H9 (cell line): ENCODE measurements around the gene CAMK2B. TPM values are rescaled to one million over a fixed set of nuclear protein-coding genes. Genes with fewer than 3 reads are reported as not detected.

Source experiments
- DNase-seq: peaks from one replicate; pipeline ENCODE4 v3.0.0-alpha.2; 2017
- H2AFZ ChIP-seq: one replicate; pipeline ENCODE4 v1.6.1; 2013; ENCODE audit warnings: mild to moderate bottlenecking, low read length, control low read depth, moderate library complexity
- H2AK5ac ChIP-seq: 2 replicates; pipeline ENCODE4 v1.6.1; 2013; ENCODE audit warnings: low read length, control low read depth, mixed read lengths; ENCODE audit not compliant: insufficient read length
- H2BK120ac ChIP-seq: one replicate; pipeline ENCODE4 v1.6.1; 2013; ENCODE audit warnings: low read depth, mild to moderate bottlenecking, low read length, control low read depth, inconsistent platforms; ENCODE audit not compliant: poor library complexity, severe bottlenecking
- H2BK12ac ChIP-seq: 2 replicates; pipeline ENCODE4 v1.6.1; 2013; ENCODE audit warnings: low read length, control low read depth, mixed read lengths, low read depth; ENCODE audit not compliant: insufficient read length
- H2BK15ac ChIP-seq: 2 replicates; pipeline ENCODE4 v1.6.1; 2013; ENCODE audit warnings: low read depth, low read length, control low read depth
- H2BK20ac ChIP-seq: one replicate; pipeline ENCODE4 v1.6.1; 2013; ENCODE audit warnings: low read depth, mild to moderate bottlenecking, low read length, control low read depth, inconsistent platforms; ENCODE audit not compliant: poor library complexity, severe bottlenecking
- H2BK5ac ChIP-seq: 2 replicates; pipeline ENCODE4 v1.6.1; 2013; ENCODE audit warnings: low read length, control low read depth, mixed read lengths; ENCODE audit not compliant: insufficient read length
- H3K14ac ChIP-seq: 2 replicates; pipeline ENCODE4 v1.6.1; 2013; ENCODE audit warnings: low read length, control low read depth; ENCODE audit not compliant: insufficient read depth
- H3K18ac ChIP-seq: 2 replicates; pipeline ENCODE4 v1.6.1; 2013; ENCODE audit warnings: low read depth, mild to moderate bottlenecking, mixed read lengths, low read length, control low read depth; ENCODE audit not compliant: insufficient read length
- H3K23ac ChIP-seq: 2 replicates; pipeline ENCODE4 v1.6.1; 2013; ENCODE audit warnings: low read length, control low read depth, mixed read lengths, low read depth; ENCODE audit not compliant: insufficient read length
- H3K23me2 ChIP-seq: 2 replicates; pipeline ENCODE4 v1.6.1; 2013; ENCODE audit warnings: low read depth, mild to moderate bottlenecking, mixed read lengths, low read length, control low read depth; ENCODE audit not compliant: insufficient read length, poor library complexity, severe bottlenecking
- H3K27ac ChIP-seq: 2 replicates; pipeline ENCODE4 v1.5.1; 2013; ENCODE audit warnings: low read length, control low read depth, mixed read lengths, low read depth; ENCODE audit not compliant: insufficient read length
- H3K27me3 ChIP-seq: 2 replicates; pipeline ENCODE4 v1.6.1; 2013; ENCODE audit warnings: low read length, control low read depth, inconsistent platforms; ENCODE audit not compliant: insufficient read depth
- H3K4ac ChIP-seq: 2 replicates; pipeline ENCODE4 v1.6.1; 2013; ENCODE audit warnings: low read depth, mild to moderate bottlenecking, control low read depth, inconsistent platforms, low read length, moderate library complexity
- H3K4me1 ChIP-seq: 2 replicates; pipeline ENCODE4 v1.6.1; 2013; ENCODE audit warnings: low read length, control low read depth, inconsistent platforms; ENCODE audit not compliant: insufficient read depth
- H3K4me2 ChIP-seq: 2 replicates; pipeline ENCODE4 v1.6.1; 2013; ENCODE audit warnings: low read length, control low read depth, mixed read lengths; ENCODE audit not compliant: insufficient read length, insufficient read depth
- H3K56ac ChIP-seq: 2 replicates; pipeline ENCODE4 v1.6.1; 2013; ENCODE audit warnings: low read depth, mild to moderate bottlenecking, mixed read lengths, low read length, control low read depth; ENCODE audit not compliant: insufficient read length
- H3K79me1 ChIP-seq: 2 replicates; pipeline ENCODE4 v1.6.1; 2013; ENCODE audit warnings: low read depth, mild to moderate bottlenecking, moderate library complexity, low read length, control low read depth, inconsistent platforms; ENCODE audit not compliant: insufficient read depth, poor library complexity, severe bottlenecking
- H3K79me2 ChIP-seq: 2 replicates; pipeline ENCODE4 v1.6.1; 2013; ENCODE audit warnings: low read length, control low read depth, inconsistent platforms; ENCODE audit not compliant: insufficient read depth
- H3K9ac ChIP-seq: 2 replicates; pipeline ENCODE4 v1.6.1; 2013; ENCODE audit warnings: low read length, control low read depth, mixed read lengths; ENCODE audit not compliant: insufficient read length; ENCODE audit errors: extremely low read depth
- H3K9me3 ChIP-seq: one replicate; pipeline ENCODE4 v1.6.1; 2013; ENCODE audit warnings: low read depth, low read length, inconsistent platforms; ENCODE audit not compliant: control insufficient read depth
- H3T11ph ChIP-seq: one replicate; pipeline ENCODE4 v1.6.1; 2013; ENCODE audit warnings: mild to moderate bottlenecking, low read length, control low read depth, inconsistent platforms
- H4K20me1 ChIP-seq: one replicate; pipeline ENCODE4 v1.6.1; 2013; ENCODE audit not compliant: control insufficient read depth, insufficient read length, insufficient read depth
- H4K5ac ChIP-seq: 2 replicates; pipeline ENCODE4 v1.6.1; 2013; ENCODE audit warnings: low read depth, mild to moderate bottlenecking, mixed read lengths, low read length, control low read depth; ENCODE audit not compliant: insufficient read length
- H4K8ac ChIP-seq: replicated peaks from 2 replicates; pipeline ENCODE4 v1.6.1; 2013; ENCODE audit warnings: low read length, control low read depth, mixed read lengths, low read depth; ENCODE audit not compliant: insufficient read length
- H4K91ac ChIP-seq: 2 replicates; pipeline ENCODE4 v1.6.1; 2013; ENCODE audit warnings: low read depth, mild to moderate bottlenecking, moderate library complexity, mixed read lengths, low read length, control low read depth; ENCODE audit not compliant: insufficient read length
- H3K27ac Mint-ChIP-seq, 3 experiments: 2 replicates in 2 of 3; 3 replicates in 1 of 3; pipeline ENCODE4 v1.8.0; 2020 to 2021; ENCODE audit warnings: mixed read lengths in 3 of 3, mild to moderate bottlenecking in 1 of 3, moderate library complexity in 1 of 3
- H3K27me3 Mint-ChIP-seq: 2 replicates; pipeline ENCODE4 v1.8.0; 2021; ENCODE audit warnings: low read depth, mild to moderate bottlenecking, moderate library complexity, mixed read lengths
- H3K36me3 Mint-ChIP-seq, 3 experiments: 2 replicates in 2 of 3; 3 replicates in 1 of 3; pipeline ENCODE4 v1.8.0; 2020 to 2021; ENCODE audit warnings: low read depth in 3 of 3, mixed read lengths in 3 of 3; ENCODE audit not compliant: insufficient read depth in 1 of 3
- H3K4me1 Mint-ChIP-seq, 2 experiments: 2 replicates each; pipeline ENCODE4 v1.8.0; 2020; ENCODE audit warnings: mixed read lengths in 2 of 2
- H3K4me3 Mint-ChIP-seq, 2 experiments: 2 replicates in 1 of 2; 3 replicates in 1 of 2; pipeline ENCODE4 v1.8.0; 2020 to 2021; ENCODE audit warnings: mild to moderate bottlenecking in 2 of 2, mixed read lengths in 2 of 2, moderate library complexity in 1 of 2
- H3K9me3 Mint-ChIP-seq, 2 experiments: 2 replicates in 1 of 2; 3 replicates in 1 of 2; pipeline ENCODE4 v1.8.0; 2020; ENCODE audit warnings: mild to moderate bottlenecking in 2 of 2, mixed read lengths in 2 of 2, moderate library complexity in 1 of 2
- WGBS: extraction: QIAGEN DNeasy Blood & Tissue Kit; methylation state at CpG from one replicate; pipeline ENCODE4 v1.1.7; 2013; ENCODE audit warnings: missing lambda C conversion rate, low lambda C conversion rate, mixed read lengths; ENCODE audit not compliant: insufficient read length; ENCODE audit errors: extremely low coverage; 5-methylcytosine and 5-hydroxymethylcytosine counted together
- total RNA-seq: library from RNA; stranded (reverse); gene quantifications from 2 replicates; pipeline ENCODE4 v1.2.1, GENCODE V29; 2021
- TF ChIP-seq, protein P1 (sequence below): fragments of 200-600 bp; sonication (generic); conservative IDR thresholded peaks from 3 replicates; pipeline ENCODE4 v1.8.0; 2021; ENCODE audit warnings: antibody characterized with exemption, mild to moderate bottlenecking

The CAMK2B gene
- total RNA-seq, 1 experiment from 2014 or later: 0.17 TPM

DNA sequence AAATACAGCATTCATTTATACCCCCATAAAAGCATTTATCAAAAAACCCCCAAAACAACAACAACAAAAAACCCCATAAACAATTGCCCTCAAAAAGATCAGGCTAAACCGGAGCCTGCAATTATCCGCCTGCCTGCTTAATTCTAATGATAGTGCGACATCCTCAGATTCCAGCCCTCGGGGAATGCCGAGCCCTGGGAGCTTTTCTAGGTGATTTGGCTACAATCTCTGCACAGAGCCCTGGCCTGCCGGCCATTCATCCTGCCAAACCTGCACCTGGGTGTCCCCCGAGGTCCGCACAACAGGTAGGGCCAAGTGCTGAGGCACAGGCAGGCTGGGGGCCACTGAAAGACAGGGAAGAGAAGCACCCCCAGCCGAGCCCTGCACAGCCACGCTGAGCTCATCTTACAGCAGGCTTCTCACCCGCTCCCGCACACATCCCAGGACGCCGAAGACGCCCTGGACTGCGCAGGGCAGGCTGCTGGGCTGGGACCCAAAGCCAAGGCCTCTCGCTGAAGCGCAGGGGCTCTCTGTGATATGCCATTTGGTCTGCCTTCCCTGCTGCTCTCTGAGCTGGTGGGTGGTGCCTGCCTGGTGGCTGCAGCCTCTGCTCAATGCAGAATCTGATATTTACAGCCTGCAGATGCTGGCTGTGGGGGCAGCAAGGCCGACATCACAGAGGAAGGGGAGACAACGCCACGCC, 57.5 kb downstream of the CAMK2B start:
- DNase-seq: no peak
- H3K4ac ChIP-seq: no peak overlapping the region
- H2BK20ac ChIP-seq: no peak overlapping the region
- no peaks in the 10 kb centered on the region for H3K79me2 ChIP-seq
- no peak overlapping the region for H2AFZ ChIP-seq
- no peaks in the 10 kb centered on the region for H3K79me1 ChIP-seq
- H3K4me1 ChIP-seq: no peaks in the 10 kb centered on the region; the same call in 1 of the 2 replicates
- H3K9me3 ChIP-seq: no peaks in the 10 kb centered on the region
- no peaks in the 10 kb centered on the region for H3K36me3 Mint-ChIP-seq
- peaks cover 1% of the 10 kb centered on the region; the same call in 1 of the 2 replicates for H3K27me3 ChIP-seq
- no peaks in the 10 kb centered on the region for H3K23me2 ChIP-seq
- H3K23ac ChIP-seq: no peak overlapping the region
- no peak overlapping the region for H2BK5ac ChIP-seq
- no peak overlapping the region for H2BK15ac ChIP-seq
- no peak overlapping the region for H3K27ac ChIP-seq
- no peak overlapping the region for H4K8ac ChIP-seq
- peaks cover 39% of the 10 kb centered on the region for H3K27me3 Mint-ChIP-seq
- H2AK5ac ChIP-seq: no peak overlapping the region
- H2BK120ac ChIP-seq: no peak overlapping the region
- no peak overlapping the region for H3T11ph ChIP-seq
- H3K27ac Mint-ChIP-seq: no peak overlapping the region
- no CpG with 5 or more reads among the region's 21 CpGs for WGBS
- H4K5ac ChIP-seq: no peak overlapping the region
- peaks cover 0 to 11% of the 10 kb centered on the region in 2 experiments; a peak in 2 of 4 replicates for H3K4me1 Mint-ChIP-seq
- no peaks in the 10 kb centered on the region; a peak in 1 of 5 replicates for H3K9me3 Mint-ChIP-seq
- TF ChIP-seq, protein P1, sequence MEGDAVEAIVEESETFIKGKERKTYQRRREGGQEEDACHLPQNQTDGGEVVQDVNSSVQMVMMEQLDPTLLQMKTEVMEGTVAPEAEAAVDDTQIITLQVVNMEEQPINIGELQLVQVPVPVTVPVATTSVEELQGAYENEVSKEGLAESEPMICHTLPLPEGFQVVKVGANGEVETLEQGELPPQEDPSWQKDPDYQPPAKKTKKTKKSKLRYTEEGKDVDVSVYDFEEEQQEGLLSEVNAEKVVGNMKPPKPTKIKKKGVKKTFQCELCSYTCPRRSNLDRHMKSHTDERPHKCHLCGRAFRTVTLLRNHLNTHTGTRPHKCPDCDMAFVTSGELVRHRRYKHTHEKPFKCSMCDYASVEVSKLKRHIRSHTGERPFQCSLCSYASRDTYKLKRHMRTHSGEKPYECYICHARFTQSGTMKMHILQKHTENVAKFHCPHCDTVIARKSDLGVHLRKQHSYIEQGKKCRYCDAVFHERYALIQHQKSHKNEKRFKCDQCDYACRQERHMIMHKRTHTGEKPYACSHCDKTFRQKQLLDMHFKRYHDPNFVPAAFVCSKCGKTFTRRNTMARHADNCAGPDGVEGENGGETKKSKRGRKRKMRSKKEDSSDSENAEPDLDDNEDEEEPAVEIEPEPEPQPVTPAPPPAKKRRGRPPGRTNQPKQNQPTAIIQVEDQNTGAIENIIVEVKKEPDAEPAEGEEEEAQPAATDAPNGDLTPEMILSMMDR: no peak
- no peak overlapping the region for H3K4me3 Mint-ChIP-seq
- no peak overlapping the region for H3K4me2 ChIP-seq
- H3K14ac ChIP-seq: no peak overlapping the region
- no peaks in the 10 kb centered on the region for H4K20me1 ChIP-seq
- no peak overlapping the region for H3K18ac ChIP-seq
- H3K56ac ChIP-seq: no peak overlapping the region
- no peak overlapping the region for H4K91ac ChIP-seq
- no peak overlapping the region for H3K9ac ChIP-seq
- no peak overlapping the region for H2BK12ac ChIP-seq
